ENCODE data around the gene ZRSR2. TPM values are rescaled to one million over a fixed set of nuclear protein-coding genes. Genes with fewer than 3 reads are reported as not detected.

ZRSR2 gene
- polyA plus RNA-seq, 6 donors from 2014 or later: 15.8 to 39.2 (median 21.7) TPM

GRCh38 chrX:15866147-15866546, 75.9 kb downstream of the ZRSR2 start:
- H3K27me3 Mint-ChIP-seq: no peaks in the 10 kb centered on the region
- no peaks in the 10 kb centered on the region for H3K36me3 Mint-ChIP-seq
- no peak overlapping the region for H3K4me3 Mint-ChIP-seq
- no peak overlapping the region for H3K27ac Mint-ChIP-seq
- no peaks in the 10 kb centered on the region for H3K9me3 Mint-ChIP-seq
- ATAC-seq (ENCODE audit: low read depth in 2 of 2): no peak
- H3K4me1 Mint-ChIP-seq: no peaks in the 10 kb centered on the region
- no peak for DNase-seq

- DNase-seq: no peak
- H3K36me3 Mint-ChIP-seq: no peaks in the 10 kb centered on the region
- no peak overlapping the region for H3K4me3 Mint-ChIP-seq
- H3K9me3 Mint-ChIP-seq: no peaks in the 10 kb centered on the region
- H3K27me3 Mint-ChIP-seq: peaks cover 0 to 12% (median 0%) of the 10 kb centered on the region in 3 donors
- H3K27ac Mint-ChIP-seq: peak overlapping the region in 1 of 6 donors; percentile 87
- ATAC-seq (ENCODE audit: low read depth in 2 of 2): no peak
- peaks cover 0 to 3% (median 0%) of the 10 kb centered on the region in 3 donors for H3K4me1 Mint-ChIP-seq
These were observed 79.4 kb downstream of the ZRSR2 start for GRCh38 chrX:15869695-15870094.

- Mint-ChIP-seq H3K4me3 (no peak overlapping the region), H3K27ac (no peak overlapping the region), H3K4me1 (peaks cover 0 to 3% (median 2%) of the 10 kb centered on the region in 3 donors), H3K27me3 (peaks cover 0 to 12% (median 0%) of the 10 kb centered on the region in 3 donors), H3K36me3 (no peaks in the 10 kb centered on the region), H3K9me3 (no peaks in the 10 kb centered on the region)
- no peak for DNase-seq
- no peak for ATAC-seq (ENCODE audit: low read depth in 2 of 2)
These were observed 80.0 kb downstream of the ZRSR2 start for GRCh38 chrX:15870310-15870709.

Other genes with a start within 250 kb of the ZRSR2 start
- gene ACE2, start 189.5 kb upstream of the ZRSR2 start, polyA plus RNA-seq (ENCODE audit: low read depth in 6 of 6): under 1 TPM in 1 of 6 donors, not detected in 5; 0.11 TPM
- under 1 TPM in 3 of 6 donors, not detected in 3; 0.28 to 0.44 (median 0.36) TPM for gene CLTRN, start 125.7 kb upstream of the ZRSR2 start, polyA plus RNA-seq (ENCODE audit: low read depth in 6 of 6)
- 10 to 100 TPM; 37.4 to 76.1 (median 56.0) TPM for gene CA5B, start 52.2 kb upstream of the ZRSR2 start, polyA plus RNA-seq (ENCODE audit: low read depth in 6 of 6)
- 100 to 1,000 TPM in 2 of 6 donors, 10 to 100 TPM in 4; 78.8 to 122 (median 96.5) TPM for gene AP1S2, start 64.3 kb downstream of the ZRSR2 start, polyA plus RNA-seq (ENCODE audit: low read depth in 6 of 6)

Data from naive B cell (primary cell).